Esophagus squamous epithelium (tissue), 5 donors: ENCODE measurements around the gene TEX2. TPM values are rescaled to one million over a fixed set of nuclear protein-coding genes. Genes with fewer than 3 reads are reported as not detected.

Experiments used
- DNase-seq: peaks from one replicate; lab custom pipeline; 2025; lab: John Stamatoyannopoulos, UW
- H3K27ac ChIP-seq, 4 donors: fragments of 200-600 bp; sonication (generic); one replicate each; pipeline ENCODE4 v1.5.1; 2016 to 2019; ENCODE audit warnings: mild to moderate bottlenecking in 1 of 4
- H3K27me3 ChIP-seq, 4 donors: fragments of 200-600 bp; sonication (generic); 1 replicate in 3 of 4; 2 replicates in 1 of 4; pipeline versions ENCODE4 v1.5.1 to v1.6.0; 2017 to 2021; ENCODE audit warnings: antibody characterized with exemption in 1 of 4
- H3K36me3 ChIP-seq, 3 donors: fragments of 200-600 bp; sonication (generic); one replicate each; pipeline ENCODE4 v1.5.1; 2016 to 2019
- H3K4me1 ChIP-seq, 3 donors: fragments of 200-600 bp; sonication (generic); one replicate each; pipeline ENCODE4 v1.5.1; 2017 to 2019
- H3K4me3 ChIP-seq, 4 donors: fragments of 200-600 bp; sonication (generic); 1 replicate in 3 of 4; 2 replicates in 1 of 4; pipeline ENCODE4 v1.5.1; 2016 to 2019; ENCODE audit warnings: mild to moderate bottlenecking in 2 of 4, moderate library complexity in 1 of 4
- H3K9me3 ChIP-seq, 3 donors: fragments of 200-600 bp; sonication (generic); one replicate each; pipeline ENCODE4 v1.5.1; 2016 to 2019
- CTCF ChIP-seq, 6 experiments: fragments of 450-650 bp in 4 of 6; fragments of 200-600 bp in 2 of 6; sonication (generic) in 2 of 6; IDR thresholded peaks; one replicate each; pipeline ENCODE4 v1.5.1; 2016 to 2019; ENCODE audit warnings: antibody characterized with exemption in 6 of 6, mild to moderate bottlenecking in 4 of 6, moderate library complexity in 4 of 6
- POLR2A ChIP-seq, 4 donors: fragments of 450-650 bp; IDR thresholded peaks; one replicate each; pipeline ENCODE4 v1.6.1; 2017; ENCODE audit warnings: antibody characterized with exemption in 4 of 4, mild to moderate bottlenecking in 4 of 4, moderate library complexity in 3 of 4
- WGBS, 2 donors: methylation state at CpG; one replicate each; pipeline ENCODE4 v1.1.5; 2018; 5-methylcytosine and 5-hydroxymethylcytosine counted together
- intact Hi-C: fragments of 100-400 bp; cut with DNase I; formaldehyde crosslinking; loops from one replicate; pipeline ENCODE4 v1.15.0; 2022
- total RNA-seq, 4 donors: library from RNA; depleted of rRNA; stranded (reverse); fragments of >200 nt; gene quantifications; one replicate each; pipeline ENCODE4 v1.1.0, GENCODE V29; 2016
- donor health status: DM: yes; HTN: yes; CAD: no.

Gene TEX2
- total RNA-seq, 4 donors from 2014 or later: 25.5 to 33.0 (median 29.7) TPM

DNA sequence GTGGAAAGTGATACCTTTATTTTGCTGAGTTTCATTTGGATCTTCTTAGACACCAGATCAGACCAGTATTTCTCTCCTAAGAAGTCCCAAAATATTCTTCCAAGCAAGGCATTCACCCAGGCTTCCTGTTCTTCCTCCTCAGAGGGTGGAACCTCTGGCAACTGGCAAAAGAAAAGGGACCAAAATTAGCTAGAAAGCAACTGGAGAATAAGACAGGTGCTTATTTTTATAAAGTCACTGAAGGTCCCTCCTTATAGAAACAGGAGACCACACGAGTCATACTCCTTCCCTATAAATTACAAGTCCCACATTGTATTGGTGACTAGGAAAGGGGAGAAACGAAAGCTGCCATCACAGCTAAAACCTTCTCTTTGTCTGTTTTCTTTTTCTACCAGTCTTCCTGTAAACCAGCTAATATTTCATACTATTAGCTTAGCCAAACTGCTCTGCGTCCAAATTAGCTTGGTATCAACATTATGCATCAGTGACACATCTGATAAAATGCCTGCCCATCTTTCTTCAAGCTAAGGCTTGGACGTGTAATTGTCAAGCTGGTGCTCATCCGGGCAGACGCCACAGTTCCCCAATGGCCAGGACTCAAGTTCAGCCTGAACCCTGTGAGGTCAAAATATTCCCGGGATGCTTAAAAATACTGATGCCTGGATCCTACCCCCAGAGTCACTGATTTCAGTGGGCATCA lies 85.6 kb downstream of the TEX2 start:
- H3K4me3 ChIP-seq: no peak overlapping the region
- H3K4me1 ChIP-seq: peaks cover 0 to 9% (median 0%) of the 10 kb centered on the region in 3 donors
- intact Hi-C loops: no loop called here
- no peak overlapping the region for H3K27ac ChIP-seq
- no peaks in the 10 kb centered on the region for H3K9me3 ChIP-seq
- no peaks in the 10 kb centered on the region for H3K27me3 ChIP-seq
- peaks cover 0 to 60% (median 4%) of the 10 kb centered on the region in 3 donors for H3K36me3 ChIP-seq
- TF ChIP-seq CTCF (IDR thresholded peaks at IDR 0.05) (no peak), POLR2A (IDR thresholded peaks at IDR 0.05) (no peak)
- 75 to 85% methylated on average over 7 of the region's 7 CpGs for WGBS, 2 donors
- DNase-seq: no peak

GRCh38 chr17:64176556-64176955 lies 86.5 kb downstream of the TEX2 start:
- no peak overlapping the region for H3K27ac ChIP-seq
- intact Hi-C loops: no loop called here
- H3K4me1 ChIP-seq: peaks cover 0 to 10% (median 0%) of the 10 kb centered on the region in 3 donors
- no peaks in the 10 kb centered on the region for H3K9me3 ChIP-seq
- TF ChIP-seq POLR2A (IDR thresholded peaks at IDR 0.05) (no peak), CTCF (IDR thresholded peaks at IDR 0.05) (no peak)
- H3K36me3 ChIP-seq: peaks cover 0 to 68% (median 4%) of the 10 kb centered on the region in 3 donors
- no peak for DNase-seq
- H3K27me3 ChIP-seq: no peaks in the 10 kb centered on the region
- H3K4me3 ChIP-seq: no peak overlapping the region

DNA sequence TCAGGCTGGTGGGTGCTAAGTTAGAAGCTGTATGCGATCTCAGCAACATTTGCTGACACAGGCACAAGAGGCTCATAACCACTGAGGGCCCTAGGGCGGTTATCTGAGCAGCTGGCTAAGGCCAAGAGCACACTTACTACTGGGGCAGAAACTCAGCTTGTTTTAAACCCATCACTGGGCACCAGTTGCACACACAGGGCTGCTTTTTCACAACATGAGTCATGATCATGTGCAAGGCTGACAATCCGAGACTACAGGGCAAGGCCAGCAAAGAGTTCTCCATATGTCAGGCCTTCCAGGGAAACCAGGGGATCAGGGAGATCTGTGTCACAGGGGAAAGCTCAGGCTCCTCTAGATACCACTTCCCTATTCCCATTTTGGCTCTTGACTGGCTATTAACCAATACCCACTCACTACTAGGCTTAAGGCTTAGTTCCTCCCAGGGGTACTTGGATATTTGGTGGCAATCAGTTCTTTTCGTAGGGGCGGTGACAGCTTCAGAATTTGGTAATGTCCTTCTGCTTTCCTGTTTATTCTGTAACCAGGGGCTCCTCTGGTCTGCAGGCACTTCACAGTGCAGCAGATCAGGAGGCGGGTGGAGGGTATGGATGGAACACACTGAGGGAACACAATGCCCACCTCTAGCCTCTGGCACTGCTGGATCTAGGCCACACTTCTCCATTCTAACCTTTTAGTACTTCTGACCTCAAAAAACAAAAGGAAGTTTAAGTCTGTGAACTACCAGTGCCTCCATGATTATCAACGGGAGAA lies 88.2 kb downstream of the TEX2 start:
- no peaks in the 10 kb centered on the region for H3K27me3 ChIP-seq
- intact Hi-C loops: no loop called here
- WGBS, 2 donors: 74 to 82% methylated on average over 6 to 7 of the region's 7 CpGs
- DNase-seq: no peak
- peak overlapping the region in 2 of 4 donors; percentile 44 to 63 for H3K27ac ChIP-seq
- H3K36me3 ChIP-seq: peaks cover 0 to 84% (median 4%) of the 10 kb centered on the region in 3 donors
- H3K9me3 ChIP-seq: no peaks in the 10 kb centered on the region
- H3K4me3 ChIP-seq: no peak overlapping the region
- peak in 1 of 4 donors; percentile 7 for TF ChIP-seq POLR2A (IDR thresholded peaks at IDR 0.05)
- TF ChIP-seq CTCF (IDR thresholded peaks at IDR 0.05): no peak
- peaks cover 0 to 20% (median 0%) of the 10 kb centered on the region in 3 donors for H3K4me1 ChIP-seq

DNA sequence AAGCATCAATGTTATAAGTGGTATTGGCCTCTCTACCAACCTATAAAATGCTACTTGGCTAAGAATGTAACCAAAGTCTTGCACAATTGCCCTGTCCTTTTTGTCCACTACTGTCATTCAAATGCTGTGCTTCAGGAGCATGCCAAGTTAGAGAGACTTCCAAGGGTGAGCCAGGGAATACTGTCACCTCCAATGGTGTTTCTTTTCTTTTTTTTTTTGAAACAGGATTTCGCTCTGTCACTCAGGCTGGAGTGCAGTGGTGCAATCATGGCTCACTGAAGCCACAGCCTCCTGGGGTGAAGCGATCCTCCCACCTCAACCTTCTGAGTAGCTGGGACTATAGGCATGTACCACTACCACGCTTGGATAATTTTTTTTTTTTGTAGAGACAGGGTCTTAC lies 89.4 kb downstream of the TEX2 start:
- H3K27ac ChIP-seq: no peak overlapping the region

More for the DNA sequence above, 89.4 kb downstream of the TEX2 start:
- Histone ChIP-seq H3K9me3 (no peaks in the 10 kb centered on the region), H3K36me3 (peaks cover 0 to 75% (median 4%) of the 10 kb centered on the region in 3 donors), H3K4me1 (peaks cover 0 to 20% (median 0%) of the 10 kb centered on the region in 3 donors), H3K27me3 (no peaks in the 10 kb centered on the region), H3K4me3 (no peak overlapping the region)
- intact Hi-C loops: no loop called here
- DNase-seq: no peak
- WGBS, 2 donors: 89 to 96% methylated on average over 3 of the region's 3 CpGs
- no peak for TF ChIP-seq CTCF (IDR thresholded peaks at IDR 0.05)
- TF ChIP-seq POLR2A (IDR thresholded peaks at IDR 0.05): no peak
